IgD-negative memory B cell (primary cell): Measurements from ENCODE around the gene TMEM123. TPM values are rescaled to one million over a fixed set of nuclear protein-coding genes. Genes with fewer than 3 reads are reported as not detected.

Experiments
- H3K27ac Mint-ChIP-seq, 3 donors: one replicate each; pipeline ENCODE4 v1.8.0; 2020 to 2022; ENCODE audit warnings: mild to moderate bottlenecking in 3 of 3, mixed read lengths in 3 of 3, moderate library complexity in 1 of 3
- H3K27me3 Mint-ChIP-seq: one replicate; pipeline ENCODE4 v1.8.0; 2021; ENCODE audit warnings: mixed read lengths
- H3K36me3 Mint-ChIP-seq: one replicate; pipeline ENCODE4 v1.8.0; 2020; ENCODE audit warnings: mild to moderate bottlenecking, mixed read lengths
- H3K4me1 Mint-ChIP-seq, 3 donors: one replicate each; pipeline ENCODE4 v1.8.0; 2020 to 2022; ENCODE audit warnings: mixed read lengths in 3 of 3, mild to moderate bottlenecking in 1 of 3
- H3K4me3 Mint-ChIP-seq, 4 donors: one replicate each; pipeline ENCODE4 v1.8.0; 2020 to 2022; ENCODE audit warnings: mild to moderate bottlenecking in 4 of 4, mixed read lengths in 4 of 4, moderate library complexity in 3 of 4
- H3K9me3 Mint-ChIP-seq, 3 donors: one replicate each; pipeline ENCODE4 v1.8.0; 2020 to 2021; ENCODE audit warnings: mixed read lengths in 3 of 3, mild to moderate bottlenecking in 1 of 3
- polyA plus RNA-seq: library from polyadenylated mRNA; unstranded; fragments of 300-500 nt; fragmentation: Illumina TruSeq; gene quantifications from one replicate; pipeline ENCODE4 v1.2.3, GENCODE V29; 2021

The TMEM123 gene
- polyA plus RNA-seq, 1 donor from 2014 or later: 179 TPM

- H3K27ac Mint-ChIP-seq: no peak overlapping the region
- no peaks in the 10 kb centered on the region for H3K9me3 Mint-ChIP-seq
- peaks cover 7% of the 10 kb centered on the region for H3K36me3 Mint-ChIP-seq
- no peaks in the 10 kb centered on the region for H3K27me3 Mint-ChIP-seq
- no peak overlapping the region for H3K4me3 Mint-ChIP-seq
- H3K4me1 Mint-ChIP-seq: peaks cover 13 to 22% (median 15%) of the 10 kb centered on the region in 3 donors
These were observed 59.3 kb downstream of the TMEM123 start for GRCh38 chr11:102393272-102393730.

GRCh38 chr11:102391549-102392237, 60.9 kb downstream of the TMEM123 start:
- Mint-ChIP-seq H3K9me3 (no peaks in the 10 kb centered on the region), H3K27me3 (no peaks in the 10 kb centered on the region), H3K4me1 (peaks cover 8 to 17% (median 10%) of the 10 kb centered on the region in 3 donors), H3K27ac (peak overlapping the region in 1 of 3 donors; percentile 23), H3K36me3 (peaks cover 9% of the 10 kb centered on the region), H3K4me3 (no peak overlapping the region)

GRCh38 chr11:102390667-102391465, 61.7 kb downstream of the TMEM123 start:
- Mint-ChIP-seq H3K36me3 (peaks cover 9% of the 10 kb centered on the region), H3K27ac (peak overlapping the region in 1 of 3 donors; percentile 11), H3K27me3 (no peaks in the 10 kb centered on the region), H3K4me3 (no peak overlapping the region), H3K4me1 (peaks cover 5 to 11% (median 6%) of the 10 kb centered on the region in 3 donors), H3K9me3 (no peaks in the 10 kb centered on the region)

- Mint-ChIP-seq H3K27me3 (no peaks in the 10 kb centered on the region), H3K9me3 (no peaks in the 10 kb centered on the region), H3K36me3 (peaks cover 7% of the 10 kb centered on the region), H3K27ac (no peak overlapping the region), H3K4me1 (peaks cover 3 to 11% (median 5%) of the 10 kb centered on the region in 3 donors), H3K4me3 (no peak overlapping the region)
These were observed 63.3 kb downstream of the TMEM123 start for GRCh38 chr11:102389253-102389652.

- Mint-ChIP-seq H3K9me3 (no peaks in the 10 kb centered on the region), H3K36me3 (peaks cover 7% of the 10 kb centered on the region), H3K4me3 (no peak overlapping the region), H3K27me3 (no peaks in the 10 kb centered on the region), H3K4me1 (peaks cover 3 to 9% (median 7%) of the 10 kb centered on the region in 3 donors), H3K27ac (no peak overlapping the region)
These were observed 65.4 kb downstream of the TMEM123 start for GRCh38 chr11:102387043-102387781.

GRCh38 chr11:102386136-102386734, 66.3 kb downstream of the TMEM123 start:
- Mint-ChIP-seq H3K27ac (no peak overlapping the region), H3K27me3 (no peaks in the 10 kb centered on the region), H3K4me1 (peaks cover 4 to 9% (median 7%) of the 10 kb centered on the region in 3 donors), H3K36me3 (peaks cover 5% of the 10 kb centered on the region), H3K4me3 (no peak overlapping the region), H3K9me3 (no peaks in the 10 kb centered on the region)

- Mint-ChIP-seq H3K27ac (peak overlapping the region in 1 of 3 donors; percentile 9), H3K27me3 (no peaks in the 10 kb centered on the region), H3K9me3 (no peaks in the 10 kb centered on the region), H3K4me3 (no peak overlapping the region), H3K4me1 (peaks cover 4 to 5% (median 4%) of the 10 kb centered on the region in 3 donors), H3K36me3 (peaks cover 5% of the 10 kb centered on the region)
These were observed 67.2 kb downstream of the TMEM123 start for GRCh38 chr11:102385085-102386007.

- no peak overlapping the region for H3K27ac Mint-ChIP-seq
- H3K4me3 Mint-ChIP-seq: no peak overlapping the region
- no peaks in the 10 kb centered on the region for H3K9me3 Mint-ChIP-seq
- H3K4me1 Mint-ChIP-seq: peaks cover 4% of the 10 kb centered on the region in 3 donors
- peaks cover 4% of the 10 kb centered on the region for H3K36me3 Mint-ChIP-seq
- H3K27me3 Mint-ChIP-seq: no peaks in the 10 kb centered on the region
These were observed 68.0 kb downstream of the TMEM123 start for GRCh38 chr11:102384419-102385079.

GRCh38 chr11:102383839-102384238, 68.7 kb downstream of the TMEM123 start:
- H3K4me1 Mint-ChIP-seq: peaks cover 0 to 4% (median 2%) of the 10 kb centered on the region in 3 donors

GRCh38 chr11:102382384-102382783, 70.2 kb downstream of the TMEM123 start:
- H3K9me3 Mint-ChIP-seq: no peaks in the 10 kb centered on the region
- H3K27ac Mint-ChIP-seq: no peak overlapping the region
- H3K4me1 Mint-ChIP-seq: peaks cover 0 to 4% (median 2%) of the 10 kb centered on the region in 3 donors
- no peaks in the 10 kb centered on the region for H3K27me3 Mint-ChIP-seq
- H3K36me3 Mint-ChIP-seq: peaks cover 1% of the 10 kb centered on the region
- H3K4me3 Mint-ChIP-seq: no peak overlapping the region

More at GRCh38 chr11:102383839-102384238, 68.7 kb downstream of the TMEM123 start:
- Mint-ChIP-seq H3K27me3 (no peaks in the 10 kb centered on the region), H3K36me3 (peaks cover 3% of the 10 kb centered on the region), H3K9me3 (no peaks in the 10 kb centered on the region), H3K4me3 (no peak overlapping the region), H3K27ac (peak overlapping the region in 1 of 3 donors; percentile 75)

- Mint-ChIP-seq H3K27me3 (no peaks in the 10 kb centered on the region), H3K27ac (no peak overlapping the region), H3K36me3 (no peaks in the 10 kb centered on the region), H3K4me3 (no peak overlapping the region), H3K9me3 (no peaks in the 10 kb centered on the region), H3K4me1 (peaks cover 2 to 4% (median 2%) of the 10 kb centered on the region in 3 donors)
These were observed 73.7 kb downstream of the TMEM123 start for GRCh38 chr11:102378818-102379217.

- peaks cover 0 to 2% (median 2%) of the 10 kb centered on the region in 3 donors for H3K4me1 Mint-ChIP-seq
- H3K27ac Mint-ChIP-seq: no peak overlapping the region
- H3K9me3 Mint-ChIP-seq: no peaks in the 10 kb centered on the region
- no peaks in the 10 kb centered on the region for H3K27me3 Mint-ChIP-seq
- no peak overlapping the region for H3K4me3 Mint-ChIP-seq
- no peaks in the 10 kb centered on the region for H3K36me3 Mint-ChIP-seq
These were observed 74.7 kb downstream of the TMEM123 start for GRCh38 chr11:102377891-102378290.

- Mint-ChIP-seq H3K4me3 (no peak overlapping the region), H3K36me3 (peaks cover 1% of the 10 kb centered on the region), H3K4me1 (peaks cover 0 to 3% (median 3%) of the 10 kb centered on the region in 3 donors), H3K27me3 (no peaks in the 10 kb centered on the region), H3K9me3 (no peaks in the 10 kb centered on the region), H3K27ac (peak overlapping the region in 1 of 3 donors; percentile 1)
These were observed 76.7 kb downstream of the TMEM123 start for GRCh38 chr11:102375720-102376399.
